ENCODE data around the gene SRGAP2C. TPM values are rescaled to one million over a fixed set of nuclear protein-coding genes. Genes with fewer than 3 reads are reported as not detected.
"Not testable (repeated sequence)": the region's sequence is repeated elsewhere in the genome, so short reads cannot be mapped to it uniquely, and the experiment has no call there.

Gene SRGAP2C
- total RNA-seq, 1 donor from 2014 or later, result 65.3 TPM

DNA sequence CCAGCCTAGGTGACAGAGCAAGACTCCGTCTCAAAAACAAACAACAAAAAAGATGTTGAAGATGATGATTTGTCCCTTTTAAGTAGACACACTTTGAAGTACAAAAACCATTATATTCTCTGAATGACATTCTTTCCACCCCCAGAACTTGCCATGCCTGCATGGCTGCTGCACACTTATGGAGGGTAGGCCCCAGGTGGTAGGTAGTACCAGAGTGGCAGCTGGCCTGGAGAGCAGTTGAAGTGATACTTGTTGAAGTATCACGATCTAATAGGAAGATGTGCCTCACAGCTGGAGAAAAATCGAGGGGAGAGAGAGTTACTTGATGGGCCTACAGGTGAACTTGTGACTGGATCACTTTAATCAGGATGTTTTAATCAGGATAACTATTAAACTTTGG lies 15.0 kb downstream of the SRGAP2C start:
- not testable (repeated sequence) for DNase-seq (ENCODE audit: low read depth); H3K27ac ChIP-seq (ENCODE audit: low read depth, low read length); H3K9ac ChIP-seq (ENCODE audit: low read length); H3K4me1 ChIP-seq (ENCODE audit: insufficient read depth, low read length); H3K4me2 ChIP-seq (ENCODE audit: low read length); H3K79me2 ChIP-seq (ENCODE audit: insufficient read depth, low read length); H3K27me3 ChIP-seq (ENCODE audit: insufficient read depth, low read length); H3K9me3 ChIP-seq (ENCODE audit: insufficient read depth, low read depth, low read length); H3K27ac Mint-ChIP-seq (ENCODE audit: unreplicated experiment); H3K9me3 Mint-ChIP-seq (ENCODE audit: unreplicated experiment); H3K36me3 ChIP-seq (ENCODE audit: insufficient read depth, low read length); H3K4me3 ChIP-seq (ENCODE audit: insufficient read depth, low read depth, low read length); H2AFZ ChIP-seq (ENCODE audit: low read depth, low read length); H3K4me3 Mint-ChIP-seq (ENCODE audit: unreplicated experiment); H3K36me3 Mint-ChIP-seq (ENCODE audit: low read depth, unreplicated experiment); H4K20me1 ChIP-seq (ENCODE audit: insufficient read depth, low read length); H3K27me3 Mint-ChIP-seq (ENCODE audit: low read depth, unreplicated experiment); FAIRE-seq; H3K4me1 Mint-ChIP-seq (ENCODE audit: low read depth, unreplicated experiment)

DNA sequence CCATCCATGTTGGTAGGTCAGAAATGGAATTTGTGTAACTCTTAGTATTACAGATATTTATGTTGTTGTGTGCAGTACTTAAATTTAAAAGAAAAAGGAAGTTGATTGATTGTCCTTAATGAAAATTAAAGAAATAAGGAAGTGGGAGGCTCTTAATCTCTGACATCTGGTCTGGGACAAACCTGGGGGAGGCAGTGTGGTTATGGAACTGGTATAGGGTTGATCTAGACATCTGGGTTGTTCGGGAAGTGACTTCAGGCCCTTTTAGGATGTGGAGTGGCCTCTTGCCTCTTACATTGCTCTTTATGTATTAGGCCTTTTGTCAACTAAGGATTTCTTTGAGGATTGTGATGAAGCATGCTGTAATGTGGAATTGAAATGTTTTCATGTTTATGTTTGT lies 15.5 kb downstream of the SRGAP2C start:
- H3K9me3 ChIP-seq (ENCODE audit: insufficient read depth, low read depth, low read length); H3K79me2 ChIP-seq (ENCODE audit: insufficient read depth, low read length); H3K4me3 Mint-ChIP-seq (ENCODE audit: unreplicated experiment); H3K36me3 Mint-ChIP-seq (ENCODE audit: low read depth, unreplicated experiment); H3K4me1 Mint-ChIP-seq (ENCODE audit: low read depth, unreplicated experiment); DNase-seq (ENCODE audit: low read depth); H3K27me3 Mint-ChIP-seq (ENCODE audit: low read depth, unreplicated experiment); FAIRE-seq; H3K27ac ChIP-seq (ENCODE audit: low read depth, low read length); H3K27me3 ChIP-seq (ENCODE audit: insufficient read depth, low read length); H3K4me2 ChIP-seq (ENCODE audit: low read length); H4K20me1 ChIP-seq (ENCODE audit: insufficient read depth, low read length); H3K4me1 ChIP-seq (ENCODE audit: insufficient read depth, low read length); H3K36me3 ChIP-seq (ENCODE audit: insufficient read depth, low read length); H3K9me3 Mint-ChIP-seq (ENCODE audit: unreplicated experiment); H3K27ac Mint-ChIP-seq (ENCODE audit: unreplicated experiment); H3K4me3 ChIP-seq (ENCODE audit: insufficient read depth, low read depth, low read length); H2AFZ ChIP-seq (ENCODE audit: low read depth, low read length); H3K9ac ChIP-seq (ENCODE audit: low read length): not testable (repeated sequence)

DNA sequence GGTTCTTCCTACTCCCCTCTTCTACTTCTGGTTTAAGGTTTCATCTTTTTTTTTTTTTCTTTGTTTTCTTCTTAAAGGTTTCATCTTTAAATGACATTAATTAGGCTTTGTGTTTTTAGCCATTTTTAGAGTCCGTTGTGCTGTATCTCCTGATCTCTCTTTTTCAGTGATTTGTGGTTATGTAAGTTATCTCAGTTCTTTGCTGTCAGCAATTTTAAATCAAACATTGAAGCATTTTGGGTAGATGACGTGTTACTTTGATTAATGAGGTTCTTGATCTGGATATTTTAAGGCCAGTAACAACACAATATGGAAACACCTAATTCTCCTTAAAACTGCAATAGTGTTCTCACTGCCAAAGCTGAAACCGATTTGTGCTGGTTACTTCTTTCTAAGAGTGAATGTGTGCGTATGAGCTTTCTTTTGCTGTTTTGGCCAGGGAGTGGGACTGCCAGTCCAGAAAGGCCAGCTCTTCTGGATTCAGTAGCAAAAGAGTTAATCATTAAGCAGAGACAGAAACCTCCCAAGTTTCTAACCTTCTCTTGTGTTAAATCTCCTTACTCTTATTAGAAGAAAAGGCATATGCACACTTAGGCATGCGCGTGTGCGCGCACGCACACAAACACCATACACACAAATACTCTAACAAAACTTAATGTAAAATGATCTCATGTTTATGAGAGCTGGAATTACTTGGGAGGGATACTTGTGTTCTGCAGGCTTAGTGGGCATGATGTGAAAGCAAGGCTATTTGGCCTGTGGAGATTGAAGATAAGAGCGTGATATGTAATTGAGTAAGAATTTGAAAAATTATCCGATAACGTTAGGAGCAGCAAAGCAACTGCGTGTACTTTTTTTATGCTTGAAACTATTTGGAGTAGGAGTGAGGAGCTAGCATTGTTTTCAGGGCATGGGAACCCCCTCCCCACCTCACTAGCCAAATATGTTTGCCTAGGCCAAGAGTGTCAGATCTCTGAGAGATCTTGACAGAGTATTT lies 16.5 kb downstream of the SRGAP2C start:
- H3K27ac ChIP-seq (ENCODE audit: low read depth, low read length), result peak overlapping the region; percentile 33
- H3K4me3 Mint-ChIP-seq (ENCODE audit: unreplicated experiment); H2AFZ ChIP-seq (ENCODE audit: low read depth, low read length): not testable (repeated sequence)

DNA sequence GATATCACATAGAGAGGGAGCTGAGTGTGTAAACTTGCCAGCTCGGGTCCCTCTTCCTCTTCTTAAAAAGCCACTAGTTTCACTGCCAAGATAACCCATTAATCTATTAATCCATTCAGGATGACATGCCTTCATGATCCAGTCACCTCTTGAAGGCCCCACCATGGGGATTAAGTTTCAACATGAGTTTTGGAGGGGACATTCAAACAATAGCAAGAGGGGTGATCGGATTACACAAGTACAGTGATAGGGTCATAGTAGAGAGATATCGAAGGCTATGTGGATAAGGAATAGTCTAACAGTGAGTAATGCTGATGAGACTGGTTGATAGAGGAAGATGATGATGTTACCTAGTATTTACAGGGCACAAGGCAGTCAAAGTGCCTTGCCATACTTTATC lies 18.2 kb downstream of the SRGAP2C start:
- H3K27ac Mint-ChIP-seq (ENCODE audit: unreplicated experiment); H3K36me3 ChIP-seq (ENCODE audit: insufficient read depth, low read length); H3K4me1 ChIP-seq (ENCODE audit: insufficient read depth, low read length); H3K79me2 ChIP-seq (ENCODE audit: insufficient read depth, low read length); H2AFZ ChIP-seq (ENCODE audit: low read depth, low read length); H3K36me3 Mint-ChIP-seq (ENCODE audit: low read depth, unreplicated experiment); H4K20me1 ChIP-seq (ENCODE audit: insufficient read depth, low read length); H3K4me2 ChIP-seq (ENCODE audit: low read length); H3K4me1 Mint-ChIP-seq (ENCODE audit: low read depth, unreplicated experiment); DNase-seq (ENCODE audit: low read depth); H3K9me3 ChIP-seq (ENCODE audit: insufficient read depth, low read depth, low read length); H3K4me3 Mint-ChIP-seq (ENCODE audit: unreplicated experiment); FAIRE-seq; H3K27ac ChIP-seq (ENCODE audit: low read depth, low read length); H3K4me3 ChIP-seq (ENCODE audit: insufficient read depth, low read depth, low read length); H3K9me3 Mint-ChIP-seq (ENCODE audit: unreplicated experiment); H3K27me3 Mint-ChIP-seq (ENCODE audit: low read depth, unreplicated experiment); H3K27me3 ChIP-seq (ENCODE audit: insufficient read depth, low read length); H3K9ac ChIP-seq (ENCODE audit: low read length): not testable (repeated sequence)

More for the DNA sequence above, 16.5 kb downstream of the SRGAP2C start:
- not testable (repeated sequence) for H3K36me3 Mint-ChIP-seq (ENCODE audit: low read depth, unreplicated experiment); H3K36me3 ChIP-seq (ENCODE audit: insufficient read depth, low read length); H3K9ac ChIP-seq (ENCODE audit: low read length); H3K79me2 ChIP-seq (ENCODE audit: insufficient read depth, low read length); H3K27me3 ChIP-seq (ENCODE audit: insufficient read depth, low read length); H3K4me3 ChIP-seq (ENCODE audit: insufficient read depth, low read depth, low read length); H3K4me1 ChIP-seq (ENCODE audit: insufficient read depth, low read length); H3K27me3 Mint-ChIP-seq (ENCODE audit: low read depth, unreplicated experiment); H3K9me3 ChIP-seq (ENCODE audit: insufficient read depth, low read depth, low read length); FAIRE-seq; H3K4me2 ChIP-seq (ENCODE audit: low read length); H4K20me1 ChIP-seq (ENCODE audit: insufficient read depth, low read length); H3K9me3 Mint-ChIP-seq (ENCODE audit: unreplicated experiment); H3K4me1 Mint-ChIP-seq (ENCODE audit: low read depth, unreplicated experiment)
- DNase-seq (ENCODE audit: low read depth), result peak; percentile 80
- H3K27ac Mint-ChIP-seq (ENCODE audit: unreplicated experiment), result peak overlapping the region; percentile 78

DNA sequence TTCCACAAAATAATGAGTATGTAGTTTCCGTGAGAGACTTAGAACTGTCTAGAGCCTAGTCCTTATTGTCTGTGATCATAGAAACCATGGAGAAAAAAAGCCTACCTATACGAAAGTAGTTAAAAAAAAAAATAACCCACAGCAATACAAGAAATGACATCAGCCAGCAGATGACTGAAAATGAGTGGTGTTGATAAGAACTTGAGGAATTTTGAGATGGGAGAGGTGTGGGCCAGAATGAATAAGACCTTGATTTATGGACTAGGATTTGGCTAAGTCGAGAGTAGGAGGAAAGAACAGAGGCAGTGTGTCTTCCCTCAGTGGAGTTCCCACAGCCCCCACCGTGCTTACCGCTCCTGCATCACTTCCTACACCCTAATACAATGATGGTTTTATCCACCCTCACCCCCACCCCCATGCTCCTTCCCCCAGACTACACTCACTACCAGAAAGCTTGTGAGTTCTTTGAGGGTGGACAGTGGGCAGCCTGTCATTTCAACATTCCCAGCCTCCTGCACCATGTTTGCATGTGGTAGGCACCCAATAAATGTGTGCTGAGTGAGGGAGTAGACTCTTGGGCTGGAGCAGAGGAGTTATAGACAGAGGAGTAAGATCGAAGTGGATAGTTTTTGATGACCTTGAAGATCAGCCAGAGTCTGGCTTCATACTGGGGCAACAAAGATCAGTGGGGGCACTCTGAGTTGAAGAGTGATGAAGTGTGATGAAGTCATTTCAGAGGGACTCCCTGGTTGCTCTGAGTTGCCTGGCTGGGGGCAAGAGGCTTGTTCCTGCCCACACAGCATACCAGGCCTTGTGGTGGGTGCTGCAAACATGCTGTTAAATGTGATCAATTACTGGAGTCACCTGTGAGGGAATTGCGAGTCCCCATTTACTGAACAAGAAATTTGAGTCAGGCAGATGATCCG lies 21.3 kb downstream of the SRGAP2C start:
- H3K27ac Mint-ChIP-seq (ENCODE audit: unreplicated experiment), result peak overlapping the region; percentile 81
- peaks cover 11% of the 10 kb centered on the region for H3K4me1 Mint-ChIP-seq (ENCODE audit: low read depth, unreplicated experiment)
- H3K4me1 ChIP-seq (ENCODE audit: insufficient read depth, low read length); H3K79me2 ChIP-seq (ENCODE audit: insufficient read depth, low read length); H3K36me3 Mint-ChIP-seq (ENCODE audit: low read depth, unreplicated experiment); H2AFZ ChIP-seq (ENCODE audit: low read depth, low read length); H3K9ac ChIP-seq (ENCODE audit: low read length); H3K9me3 ChIP-seq (ENCODE audit: insufficient read depth, low read depth, low read length); H3K4me3 Mint-ChIP-seq (ENCODE audit: unreplicated experiment); H3K4me2 ChIP-seq (ENCODE audit: low read length); H3K9me3 Mint-ChIP-seq (ENCODE audit: unreplicated experiment); H4K20me1 ChIP-seq (ENCODE audit: insufficient read depth, low read length); H3K27me3 Mint-ChIP-seq (ENCODE audit: low read depth, unreplicated experiment); H3K36me3 ChIP-seq (ENCODE audit: insufficient read depth, low read length); H3K27me3 ChIP-seq (ENCODE audit: insufficient read depth, low read length); H3K4me3 ChIP-seq (ENCODE audit: insufficient read depth, low read depth, low read length); FAIRE-seq: not testable (repeated sequence)
- DNase-seq (ENCODE audit: low read depth), result peak; percentile 59
- peak overlapping the region; percentile 38 for H3K27ac ChIP-seq (ENCODE audit: low read depth, low read length)
